Gastrocnemius medialis (tissue), 4 donors: ENCODE measurements around the gene FARSB. TPM values are rescaled to one million over a fixed set of nuclear protein-coding genes. Genes with fewer than 3 reads are reported as not detected.
"Not testable (repeated sequence)": the region's sequence is repeated elsewhere in the genome, so short reads cannot be mapped to it uniquely, and the experiment has no call there.

Experiments
- ATAC-seq, 2 donors: fragments of 150-250 bp; one replicate each; pipeline ENCODE4 v1.9.1; 2016
- DNase-seq, 2 donors: peaks; one replicate each; pipeline ENCODE4 v3.0.0-alpha.2; 2019
- H3K27ac ChIP-seq, 4 donors: fragments of 200-600 bp; sonication (generic); 1 replicate in 1 of 4; 2 replicates in 3 of 4; pipeline ENCODE4 v1.5.1; 2016 to 2018; ENCODE audit warnings: mild to moderate bottlenecking in 2 of 4, moderate library complexity in 1 of 4
- H3K27me3 ChIP-seq, 3 donors: fragments of 200-600 bp; sonication (generic) in 2 of 3; 1 replicate in 1 of 3; 2 replicates in 2 of 3; pipeline versions ENCODE4 v1.5.1 to v1.6.0; 2016 to 2019; ENCODE audit warnings: mild to moderate bottlenecking in 1 of 3, moderate library complexity in 1 of 3
- H3K36me3 ChIP-seq, 2 donors: fragments of 200-600 bp; sonication (generic) in 1 of 2; one replicate each; pipeline ENCODE4 v1.5.1; 2017 to 2018
- H3K4me1 ChIP-seq, 2 donors: fragments of 200-600 bp; sonication (generic) in 1 of 2; one replicate each; pipeline ENCODE4 v1.5.1; 2016 to 2017; ENCODE audit warnings: mild to moderate bottlenecking in 2 of 2
- H3K4me3 ChIP-seq, 4 donors: fragments of 200-600 bp; sonication (generic) in 3 of 4; 1 replicate in 1 of 4; 2 replicates in 3 of 4; pipeline ENCODE4 v1.5.1; 2016 to 2019; ENCODE audit warnings: mild to moderate bottlenecking in 2 of 4
- H3K9me3 ChIP-seq, 3 donors: fragments of 200-600 bp; sonication (generic) in 2 of 3; 1 replicate in 1 of 3; 2 replicates in 2 of 3; pipeline ENCODE4 v1.5.1; 2016 to 2019
- POLR2A ChIP-seq, 2 donors: fragments of 450-650 bp; IDR thresholded peaks; one replicate each; pipeline ENCODE4 v1.6.1; 2017; ENCODE audit warnings: antibody characterized with exemption in 2 of 2, mild to moderate bottlenecking in 2 of 2, moderate library complexity in 2 of 2
- in situ Hi-C, 4 donors: fragments of 200-750 bp; cut with MboI; loops; one replicate each; pipeline versions ENCODE4 v1.15.0 to v1.8.0; 2017; ENCODE audit warnings: low sequenced_read_pairs in 4 of 4
- intact Hi-C: fragments of 100-400 bp; cut with DNase I; formaldehyde crosslinking; loops from one replicate; pipeline ENCODE4 v1.15.1; 2023; ENCODE audit warnings: low total_unique reads
- total RNA-seq, 4 donors: library from RNA; depleted of rRNA; stranded (reverse); fragments of >200 nt; gene quantifications; one replicate each; pipeline versions ENCODE4 v1.1.0 to v1.2.3, GENCODE V29; 2016
- TF ChIP-seq, protein P1 (sequence below), 5 experiments: fragments of 450-650 bp in 3 of 5; fragments of 200-600 bp in 2 of 5; sonication (generic) in 2 of 5; IDR thresholded peaks in 4 of 5; conservative IDR thresholded peaks in 1 of 5; 1 replicate in 4 of 5; 2 replicates in 1 of 5; pipeline ENCODE4 v1.5.1; 2016 to 2019; ENCODE audit warnings: antibody characterized with exemption in 5 of 5, mild to moderate bottlenecking in 3 of 5, moderate library complexity in 3 of 5

FARSB gene
- total RNA-seq, 4 donors from 2014 or later: 23.9 to 33.5 (median 29.9) TPM

- no peak for DNase-seq
- H3K27ac ChIP-seq: no peak overlapping the region
- H3K4me1 ChIP-seq: peaks cover 0 to 4% of the 10 kb centered on the region in 2 donors
- intact Hi-C loops: no loop called here
- no peak for ATAC-seq
- no peak for TF ChIP-seq POLR2A (IDR thresholded peaks at IDR 0.05)
- TF ChIP-seq, protein P1, sequence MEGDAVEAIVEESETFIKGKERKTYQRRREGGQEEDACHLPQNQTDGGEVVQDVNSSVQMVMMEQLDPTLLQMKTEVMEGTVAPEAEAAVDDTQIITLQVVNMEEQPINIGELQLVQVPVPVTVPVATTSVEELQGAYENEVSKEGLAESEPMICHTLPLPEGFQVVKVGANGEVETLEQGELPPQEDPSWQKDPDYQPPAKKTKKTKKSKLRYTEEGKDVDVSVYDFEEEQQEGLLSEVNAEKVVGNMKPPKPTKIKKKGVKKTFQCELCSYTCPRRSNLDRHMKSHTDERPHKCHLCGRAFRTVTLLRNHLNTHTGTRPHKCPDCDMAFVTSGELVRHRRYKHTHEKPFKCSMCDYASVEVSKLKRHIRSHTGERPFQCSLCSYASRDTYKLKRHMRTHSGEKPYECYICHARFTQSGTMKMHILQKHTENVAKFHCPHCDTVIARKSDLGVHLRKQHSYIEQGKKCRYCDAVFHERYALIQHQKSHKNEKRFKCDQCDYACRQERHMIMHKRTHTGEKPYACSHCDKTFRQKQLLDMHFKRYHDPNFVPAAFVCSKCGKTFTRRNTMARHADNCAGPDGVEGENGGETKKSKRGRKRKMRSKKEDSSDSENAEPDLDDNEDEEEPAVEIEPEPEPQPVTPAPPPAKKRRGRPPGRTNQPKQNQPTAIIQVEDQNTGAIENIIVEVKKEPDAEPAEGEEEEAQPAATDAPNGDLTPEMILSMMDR (IDR thresholded peaks at IDR 0.05 in 4 of 5, conservative IDR thresholded peaks at IDR 0.05 in 1 of 5): no peak
- H3K4me3 ChIP-seq: no peak overlapping the region
- H3K9me3 ChIP-seq: no peaks in the 10 kb centered on the region
- H3K36me3 ChIP-seq: no peaks in the 10 kb centered on the region
- H3K27me3 ChIP-seq: no peaks in the 10 kb centered on the region
- in situ Hi-C loops: no loop called here
Measured at GRCh38 chr2:222701233-222701632, 45.3 kb upstream of the FARSB start.

GRCh38 chr2:222698276-222698675, 42.4 kb upstream of the FARSB start:
- no peaks in the 10 kb centered on the region for H3K9me3 ChIP-seq
- no peaks in the 10 kb centered on the region for H3K36me3 ChIP-seq
- no peak overlapping the region for H3K27ac ChIP-seq
- no peaks in the 10 kb centered on the region for H3K27me3 ChIP-seq
- in situ Hi-C loops: loop anchor here in 1 of 4 donors (10.0 kb wide), 1 partner anchor 207 kb away; no protein-coding TSS in a partner anchor
- TF ChIP-seq POLR2A (IDR thresholded peaks at IDR 0.05): no peak
- TF ChIP-seq, protein P1 (IDR thresholded peaks at IDR 0.05 in 4 of 5, conservative IDR thresholded peaks at IDR 0.05 in 1 of 5): no peak
- intact Hi-C loops: no loop called here
- no peaks in the 10 kb centered on the region for H3K4me1 ChIP-seq
- no peak for DNase-seq
- ATAC-seq: no peak
- no peak overlapping the region for H3K4me3 ChIP-seq

DNA sequence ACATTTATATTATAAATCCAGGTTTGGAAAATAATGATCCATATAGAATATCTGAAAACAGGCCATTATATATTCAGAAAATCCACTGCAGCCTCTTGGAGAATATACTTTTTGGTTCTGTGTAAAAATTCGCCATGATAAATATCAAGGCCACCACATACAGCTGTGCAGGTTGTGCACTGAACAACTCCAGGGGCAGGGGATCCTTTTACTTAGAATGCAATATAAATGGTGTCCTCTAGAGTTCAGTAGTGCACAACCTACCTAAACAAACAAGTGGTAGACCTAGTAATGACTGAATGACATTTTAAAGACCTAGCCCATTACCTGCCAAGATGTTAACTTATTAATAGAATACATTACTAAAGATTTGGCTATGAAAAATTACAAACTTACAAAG, 37.9 kb upstream of the FARSB start:
- no peak overlapping the region for H3K4me3 ChIP-seq
- DNase-seq (no peak), ATAC-seq (peak in 1 of 2 donors; percentile 38)
- no peak overlapping the region for H3K27ac ChIP-seq
- H3K27me3 ChIP-seq: no peaks in the 10 kb centered on the region
- no peaks in the 10 kb centered on the region for H3K9me3 ChIP-seq
- TF ChIP-seq, protein P1 (IDR thresholded peaks at IDR 0.05 in 4 of 5, conservative IDR thresholded peaks at IDR 0.05 in 1 of 5): peak in 2 of 5 experiments; percentile 13 to 16
- no peak for TF ChIP-seq POLR2A (IDR thresholded peaks at IDR 0.05)
- no peaks in the 10 kb centered on the region for H3K36me3 ChIP-seq
- H3K4me1 ChIP-seq: no peaks in the 10 kb centered on the region
- intact Hi-C loops (loop anchor here (5.0 kb wide), 2 partner anchors 208 to 693 kb away; no protein-coding TSS in a partner anchor), in situ Hi-C loops (loop anchor here in 2 of 4 donors (5.0 to 10.0 kb wide), 2 partner anchors 211 to 218 kb away; no protein-coding TSS in a partner anchor)

- H3K36me3 ChIP-seq, H3K4me1 ChIP-seq, H3K27ac ChIP-seq, H3K4me3 ChIP-seq, ATAC-seq, DNase-seq, H3K9me3 ChIP-seq, H3K27me3 ChIP-seq: not testable (repeated sequence)
- in situ Hi-C loops: loop anchor here in 2 of 4 donors (5.0 to 10.0 kb wide), 2 partner anchors 211 to 219 kb away; no protein-coding TSS in a partner anchor
- intact Hi-C loops: loop anchor here (5.0 kb wide), 2 partner anchors 209 to 694 kb away; no protein-coding TSS in a partner anchor
Measured at GRCh38 chr2:222693413-222693812, 37.5 kb upstream of the FARSB start.

DNA sequence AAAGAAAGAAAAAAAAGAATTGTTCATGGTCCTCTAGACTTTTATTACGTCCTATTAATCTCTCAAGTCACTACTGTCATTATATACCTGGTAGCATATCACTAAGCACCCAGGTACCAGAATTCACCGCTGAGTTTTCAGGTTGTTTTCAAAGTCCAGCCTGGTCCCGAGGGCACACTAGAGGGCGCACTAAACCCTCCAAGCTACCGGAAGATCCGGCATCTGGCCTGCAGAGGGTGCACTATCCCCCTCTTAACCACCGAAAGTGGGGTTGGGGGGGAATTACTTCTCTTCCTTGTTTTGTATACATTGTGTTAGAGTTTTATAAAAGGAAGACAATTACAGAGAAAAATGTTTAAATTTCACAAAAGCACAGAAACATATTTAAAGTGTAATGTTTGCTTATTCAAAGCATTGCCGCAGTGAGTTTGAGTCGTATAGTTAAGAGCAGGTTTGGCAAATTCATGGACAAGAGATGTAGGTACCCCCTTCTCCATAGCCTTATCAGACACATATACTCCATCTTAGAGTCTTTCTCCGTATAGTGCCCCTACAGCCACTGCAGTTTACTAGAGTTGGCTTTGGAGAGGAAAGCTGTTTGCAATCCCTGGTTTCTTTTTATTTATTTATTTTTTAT, 34.8 kb upstream of the FARSB start:
- DNase-seq: peak; percentile 34 to 56
- in situ Hi-C loops: loop anchor here in 2 of 4 donors (5.0 to 10.0 kb wide), 2 partner anchors 214 to 222 kb away; no protein-coding TSS in a partner anchor
- no peaks in the 10 kb centered on the region for H3K9me3 ChIP-seq

More for the DNA sequence above, 34.8 kb upstream of the FARSB start:
- no peak overlapping the region for H3K4me3 ChIP-seq
- no peaks in the 10 kb centered on the region for H3K36me3 ChIP-seq
- H3K27me3 ChIP-seq: no peaks in the 10 kb centered on the region
- intact Hi-C loops: loop anchor here (1.0 to 5.0 kb wide), 3 partner anchors 171 to 697 kb away; partner anchors contain the start of gene ACSL3
- no peak for TF ChIP-seq POLR2A (IDR thresholded peaks at IDR 0.05)
- TF ChIP-seq, protein P1 (IDR thresholded peaks at IDR 0.05 in 4 of 5, conservative IDR thresholded peaks at IDR 0.05 in 1 of 5): peak; percentile 64 to 93 (median 90)
- no peak overlapping the region for H3K27ac ChIP-seq
- ATAC-seq: peak; percentile 91 to 94
- no peaks in the 10 kb centered on the region for H3K4me1 ChIP-seq
